WTC11 (cell line): Measurements from ENCODE around the gene RAB7A. TPM values are rescaled to one million over a fixed set of nuclear protein-coding genes. Genes with fewer than 3 reads are reported as not detected.
A peak's percentile ranks its signal among the peaks of the same experiment; 100 is the strongest.

Experiments used
- ATAC-seq: fragments of 200-7000 bp; cut with Tn5 transposase; 2 replicates; pipeline ENCODE4 v1.10.0; 2021; ENCODE audit warnings: mild to moderate bottlenecking, moderate library complexity
- CTCF ChIA-PET: fragments of 300-600 bp; sonication (Branson Sonifier 250); formaldehyde crosslinking; loops from one replicate; lab custom pipeline; 2021; ENCODE audit warnings: antibody characterized with exemption; lab: Charles Lee
- POLR2A ChIA-PET: fragments of 350-600 bp; sonication (Branson Sonifier 250); formaldehyde crosslinking; loops from one replicate; lab custom pipeline; 2021; ENCODE audit warnings: antibody characterized with exemption; lab: Charles Lee
- DNase-seq: peaks from one replicate; pipeline ENCODE4 v3.0.0; 2021; ENCODE audit warnings: low spot score
- H3K27ac Mint-ChIP-seq: 2 replicates; pipeline ENCODE4 v1.8.0; 2021; ENCODE audit warnings: mixed read lengths
- H3K27me3 Mint-ChIP-seq: 2 replicates; pipeline ENCODE4 v1.8.0; 2021; ENCODE audit warnings: low read depth, mild to moderate bottlenecking, moderate library complexity, mixed read lengths
- H3K36me3 Mint-ChIP-seq: 2 replicates; pipeline ENCODE4 v1.8.0; 2021; ENCODE audit warnings: mixed read lengths
- H3K4me1 Mint-ChIP-seq: 2 replicates; pipeline ENCODE4 v1.8.0; 2022; ENCODE audit warnings: mixed read lengths
- H3K4me3 Mint-ChIP-seq: 2 replicates; pipeline ENCODE4 v1.8.0; 2021; ENCODE audit warnings: mild to moderate bottlenecking, moderate library complexity, mixed read lengths
- H3K9me3 Mint-ChIP-seq: 2 replicates; pipeline ENCODE4 v1.8.0; 2021; ENCODE audit warnings: mixed read lengths
- ARID4B ChIP-seq: sonication (generic); formaldehyde crosslinking; IDR thresholded peaks from 2 replicates; pipeline ENCODE4 v1.8.0; 2023; ENCODE audit warnings: missing genetic modification reagents, mild to moderate bottlenecking, borderline replicate concordance
- EMX1 ChIP-seq: fragments of 250-450 bp; sonication (Bioruptor Pico); IDR thresholded peaks from 2 replicates; pipeline ENCODE4 v1.8.0; 2021; ENCODE audit warnings: mild to moderate bottlenecking
- STAT6 ChIP-seq: sonication (generic); formaldehyde crosslinking; conservative IDR thresholded peaks from 2 replicates; pipeline ENCODE4 v1.8.1; 2023; ENCODE audit warnings: mild to moderate bottlenecking, low read depth, missing genetic modification reagents, moderate library complexity
- total RNA-seq: library from RNA; stranded (reverse); gene quantifications from 3 replicates; pipeline ENCODE4 v1.2.3, GENCODE V29; 2021
- TF ChIP-seq, protein P1 (sequence below): fragments of 200-600 bp; IDR thresholded peaks from 2 replicates; pipeline ENCODE4 v1.8.0; 2022; ENCODE audit warnings: antibody characterized with exemption

Gene RAB7A
- total RNA-seq, 1 experiment from 2014 or later: 184 TPM

DNA sequence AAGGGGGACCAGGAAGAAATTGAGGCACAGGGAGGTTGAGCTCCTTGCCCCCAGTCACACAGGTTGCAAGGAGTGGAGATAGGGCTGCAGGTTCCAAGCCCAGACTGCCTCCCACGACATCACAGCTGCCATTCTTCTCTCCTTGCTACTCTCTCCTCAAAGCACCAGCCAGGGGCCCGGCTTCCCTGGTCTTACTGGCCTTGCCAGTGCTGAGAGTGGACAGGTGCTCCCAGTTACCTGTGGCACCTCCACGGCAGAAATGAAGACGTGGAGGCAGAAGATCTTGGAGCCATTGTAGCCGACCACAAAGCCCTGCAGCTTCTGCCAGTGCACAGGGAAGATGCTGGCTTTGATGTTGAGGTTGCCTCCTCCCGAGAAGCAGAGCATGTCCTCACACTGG, 135.5 kb downstream of the RAB7A start (continued):
- TF ChIP-seq ARID4B (no peak), STAT6 (no peak)

DNA sequence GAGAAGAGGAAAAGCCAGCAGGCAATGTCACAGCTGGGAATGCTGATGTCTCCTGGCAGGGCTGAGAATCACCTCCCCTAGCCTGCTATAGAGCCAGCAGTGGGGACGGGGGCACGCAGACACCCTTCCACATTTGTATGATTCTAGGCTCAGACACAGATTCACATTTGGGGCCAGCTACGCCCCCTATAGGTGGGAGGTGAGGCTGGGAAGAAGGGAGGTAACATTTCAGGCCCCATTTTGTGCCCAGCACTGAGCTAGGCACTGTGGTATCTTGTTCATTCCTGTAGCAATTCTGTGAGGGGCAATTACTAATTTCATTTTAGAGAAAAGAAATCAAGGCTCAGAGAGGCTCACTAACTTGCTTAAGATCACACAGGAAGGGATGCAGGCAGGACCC, 137.6 kb downstream of the RAB7A start:
- Mint-ChIP-seq H3K27me3 (peaks cover 15% of the 10 kb centered on the region), H3K4me1 (peaks cover 15% of the 10 kb centered on the region), H3K36me3 (peaks cover 31% of the 10 kb centered on the region), H3K4me3 (no peak overlapping the region), H3K9me3 (peaks cover 38% of the 10 kb centered on the region), H3K27ac (no peak overlapping the region; the same call in 1 of the 2 replicates)
- ATAC-seq (no peak; the same call in 1 of the 2 replicates), DNase-seq (no peak)
- ChIA-PET CTCF (interaction anchor here (0.6 to 1.4 kb wide), 13 partner anchors 12 to 291 kb away, joined by 3 to 11 read pairs (median 4); partner anchors contain the start of gene ACAD9), POLR2A (no interaction called here)
- TF ChIP-seq, protein P1, sequence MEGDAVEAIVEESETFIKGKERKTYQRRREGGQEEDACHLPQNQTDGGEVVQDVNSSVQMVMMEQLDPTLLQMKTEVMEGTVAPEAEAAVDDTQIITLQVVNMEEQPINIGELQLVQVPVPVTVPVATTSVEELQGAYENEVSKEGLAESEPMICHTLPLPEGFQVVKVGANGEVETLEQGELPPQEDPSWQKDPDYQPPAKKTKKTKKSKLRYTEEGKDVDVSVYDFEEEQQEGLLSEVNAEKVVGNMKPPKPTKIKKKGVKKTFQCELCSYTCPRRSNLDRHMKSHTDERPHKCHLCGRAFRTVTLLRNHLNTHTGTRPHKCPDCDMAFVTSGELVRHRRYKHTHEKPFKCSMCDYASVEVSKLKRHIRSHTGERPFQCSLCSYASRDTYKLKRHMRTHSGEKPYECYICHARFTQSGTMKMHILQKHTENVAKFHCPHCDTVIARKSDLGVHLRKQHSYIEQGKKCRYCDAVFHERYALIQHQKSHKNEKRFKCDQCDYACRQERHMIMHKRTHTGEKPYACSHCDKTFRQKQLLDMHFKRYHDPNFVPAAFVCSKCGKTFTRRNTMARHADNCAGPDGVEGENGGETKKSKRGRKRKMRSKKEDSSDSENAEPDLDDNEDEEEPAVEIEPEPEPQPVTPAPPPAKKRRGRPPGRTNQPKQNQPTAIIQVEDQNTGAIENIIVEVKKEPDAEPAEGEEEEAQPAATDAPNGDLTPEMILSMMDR: peak; percentile 59
- TF ChIP-seq EMX1: no peak

Other genes starting within 250 kb of the RAB7A start
- gene GATA2, start 233.0 kb upstream of the RAB7A start, total RNA-seq: 1.3 to 1.6 TPM (median 1.5 TPM) in 3 replicates
- 153 to 163 TPM (median 160 TPM) in 3 replicates for gene RPN1, start 75.4 kb upstream of the RAB7A start, total RNA-seq
- 31.2 to 35.2 TPM (median 31.8 TPM) in 3 replicates for gene ACAD9, start 153.4 kb downstream of the RAB7A start, total RNA-seq